ENCODE data around the gene NYAP2.

Gene NYAP2

DNA sequence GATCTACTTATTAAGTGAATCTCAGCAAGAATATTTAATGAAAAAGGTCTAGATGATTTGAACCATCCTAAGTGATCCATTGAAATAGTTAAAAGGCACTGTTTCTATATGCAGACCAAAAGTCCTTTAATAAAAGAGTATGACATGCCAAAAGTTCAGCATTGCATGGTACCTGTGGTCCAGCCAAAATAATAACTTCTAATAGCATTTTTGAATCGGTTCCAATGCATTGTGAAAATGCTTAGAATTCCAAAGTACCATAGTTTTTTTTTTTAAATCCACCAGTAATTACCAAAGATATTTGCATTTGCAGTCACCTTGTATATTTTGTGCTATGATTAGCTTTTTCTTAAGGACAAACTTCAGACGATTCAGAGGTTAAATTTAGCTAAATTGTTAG is 79.9 kb downstream of the NYAP2 start:
- no peak overlapping the region for H3K4me3 Mint-ChIP-seq
- no peaks in the 10 kb centered on the region for H3K9me3 Mint-ChIP-seq
- no peak overlapping the region for H3K27ac Mint-ChIP-seq
- no peaks in the 10 kb centered on the region for H3K27me3 Mint-ChIP-seq
- H3K4me1 Mint-ChIP-seq (ENCODE audit: low read depth) = no peaks in the 10 kb centered on the region
- H3K36me3 Mint-ChIP-seq (ENCODE audit: low read depth) = no peaks in the 10 kb centered on the region
- intact Hi-C loops (cut with micrococcal nuclease) = no loop called here

- intact Hi-C loops (cut with micrococcal nuclease) = no loop called here
- Mint-ChIP-seq H3K9me3 (no peaks in the 10 kb centered on the region), H3K4me1 (ENCODE audit: low read depth) (no peaks in the 10 kb centered on the region), H3K36me3 (ENCODE audit: low read depth) (no peaks in the 10 kb centered on the region), H3K27ac (no peak overlapping the region), H3K27me3 (no peaks in the 10 kb centered on the region), H3K4me3 (no peak overlapping the region)
These were observed 85.2 kb downstream of the NYAP2 start for GRCh38 chr2:225484751-225485150.

GRCh38 chr2:225486236-225486635 is 86.7 kb downstream of the NYAP2 start:
- Mint-ChIP-seq H3K4me1 (ENCODE audit: low read depth) (no peaks in the 10 kb centered on the region), H3K27ac (no peak overlapping the region), H3K9me3 (no peaks in the 10 kb centered on the region), H3K27me3 (no peaks in the 10 kb centered on the region), H3K36me3 (ENCODE audit: low read depth) (no peaks in the 10 kb centered on the region), H3K4me3 (no peak overlapping the region)
- intact Hi-C loops (cut with micrococcal nuclease) = no loop called here

DNA sequence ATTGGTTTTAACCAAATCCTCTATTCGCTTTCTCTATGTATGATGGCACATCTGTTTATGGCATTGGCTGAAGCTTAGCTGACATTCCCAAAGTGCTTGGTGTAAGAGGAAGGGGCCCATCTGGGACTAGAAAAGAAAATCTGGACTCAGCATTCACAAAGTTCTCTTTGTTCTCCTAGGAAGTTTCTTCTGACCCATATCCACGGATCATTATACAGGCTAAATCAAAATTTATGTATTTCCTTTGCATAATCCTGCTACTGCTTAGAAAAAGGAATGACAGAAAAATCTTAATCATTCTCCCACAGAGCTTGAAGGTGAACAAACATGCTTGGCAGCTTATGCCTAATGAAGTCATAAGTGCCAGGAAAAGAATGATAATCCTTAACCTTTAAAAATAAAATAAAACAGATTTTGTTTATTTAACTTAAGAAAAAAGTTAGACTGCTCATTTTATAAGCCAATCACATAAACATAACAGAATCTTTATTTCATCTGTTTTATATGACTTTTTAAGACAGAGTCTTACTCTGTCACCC is 88.4 kb downstream of the NYAP2 start:
- H3K36me3 Mint-ChIP-seq (ENCODE audit: low read depth) = no peaks in the 10 kb centered on the region
- no peaks in the 10 kb centered on the region for H3K4me1 Mint-ChIP-seq (ENCODE audit: low read depth)
- no peaks in the 10 kb centered on the region for H3K9me3 Mint-ChIP-seq
- H3K27me3 Mint-ChIP-seq = no peaks in the 10 kb centered on the region
- no peak overlapping the region for H3K27ac Mint-ChIP-seq
- intact Hi-C loops (cut with micrococcal nuclease) = no loop called here
- H3K4me3 Mint-ChIP-seq = no peak overlapping the region

DNA sequence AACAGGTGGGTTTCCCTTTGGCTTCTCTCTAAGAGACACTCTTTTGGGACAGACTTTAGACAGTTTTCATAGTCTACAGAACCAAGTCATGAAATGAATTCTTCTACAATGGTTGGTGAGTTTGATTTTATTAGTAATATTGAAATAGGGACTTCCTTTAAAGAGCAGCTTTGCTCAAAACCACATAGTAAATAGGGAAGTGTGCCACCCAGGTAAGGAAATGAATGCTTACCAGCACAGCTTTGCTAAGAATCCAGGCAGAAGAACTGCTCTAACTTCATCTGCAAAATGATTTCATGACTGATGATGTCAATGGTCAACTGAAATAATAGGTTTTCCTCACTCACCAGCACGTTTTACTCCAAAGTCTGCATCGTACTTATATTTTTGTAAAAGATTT is 89.2 kb downstream of the NYAP2 start:
- Mint-ChIP-seq H3K4me1 (ENCODE audit: low read depth) (no peaks in the 10 kb centered on the region), H3K9me3 (no peaks in the 10 kb centered on the region), H3K36me3 (ENCODE audit: low read depth) (no peaks in the 10 kb centered on the region), H3K4me3 (no peak overlapping the region), H3K27ac (no peak overlapping the region), H3K27me3 (no peaks in the 10 kb centered on the region)
- intact Hi-C loops (cut with micrococcal nuclease) = no loop called here

DNA sequence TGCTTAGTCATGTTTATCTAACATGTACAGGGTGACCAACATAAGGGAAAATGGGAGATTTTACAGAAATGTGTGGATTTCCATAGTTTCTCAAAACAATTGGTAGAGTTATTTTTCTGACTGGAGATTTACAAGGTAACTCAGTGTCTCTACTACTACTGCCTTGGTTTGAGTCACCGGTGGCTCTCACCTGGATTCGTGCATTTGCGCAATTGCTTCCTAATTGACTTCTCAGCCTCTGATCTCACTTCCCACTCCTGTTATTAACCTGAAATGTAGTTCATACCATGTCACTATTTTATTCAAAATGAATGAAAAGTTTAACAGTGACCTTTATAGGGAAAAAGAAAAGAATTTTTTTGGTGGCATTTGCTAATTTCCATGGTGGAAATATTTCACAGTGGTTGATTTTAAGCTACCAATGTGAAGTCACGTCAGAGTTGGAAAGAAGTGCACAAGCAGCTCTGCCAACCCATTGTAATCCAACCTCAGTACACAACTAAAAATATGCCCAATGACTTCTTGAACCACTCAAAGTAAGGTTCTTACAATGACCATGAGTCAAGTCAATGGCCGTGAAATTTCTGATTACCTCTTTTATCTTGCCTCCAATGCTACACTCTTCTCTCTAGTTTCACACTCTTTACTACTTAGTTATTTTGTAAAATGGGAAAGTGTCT is 94.0 kb downstream of the NYAP2 start:
- intact Hi-C loops (cut with micrococcal nuclease) = no loop called here
- Mint-ChIP-seq H3K27ac (no peak overlapping the region), H3K27me3 (no peaks in the 10 kb centered on the region), H3K9me3 (no peaks in the 10 kb centered on the region), H3K4me3 (no peak overlapping the region), H3K4me1 (ENCODE audit: low read depth) (no peaks in the 10 kb centered on the region), H3K36me3 (ENCODE audit: low read depth) (no peaks in the 10 kb centered on the region)

GRCh38 chr2:225494100-225494459 is 94.6 kb downstream of the NYAP2 start:
- Mint-ChIP-seq H3K27ac (no peak overlapping the region), H3K27me3 (no peaks in the 10 kb centered on the region), H3K4me3 (no peak overlapping the region), H3K36me3 (ENCODE audit: low read depth) (no peaks in the 10 kb centered on the region), H3K9me3 (no peaks in the 10 kb centered on the region), H3K4me1 (ENCODE audit: low read depth) (no peaks in the 10 kb centered on the region)
- intact Hi-C loops (cut with micrococcal nuclease) = no loop called here

DNA sequence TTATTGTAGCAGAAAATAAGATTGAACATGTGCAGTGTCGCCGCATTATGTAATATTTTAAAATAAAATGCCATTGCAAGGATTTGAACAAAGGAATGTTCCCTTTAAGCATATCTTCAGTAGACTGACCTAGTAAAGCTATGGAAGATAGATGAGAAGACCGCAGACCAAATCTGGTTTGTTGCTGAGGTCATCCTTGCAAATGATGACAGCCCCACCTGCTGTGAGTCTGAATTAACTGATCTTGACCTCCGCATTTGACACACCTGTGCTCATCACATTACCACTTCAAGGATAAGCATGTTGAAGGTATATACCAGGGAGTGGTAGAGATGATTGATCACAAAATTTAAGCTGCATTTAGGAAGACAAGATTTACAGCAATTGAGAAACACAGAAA is 96.2 kb downstream of the NYAP2 start:
- intact Hi-C loops (cut with micrococcal nuclease) = no loop called here
- Mint-ChIP-seq H3K4me3 (no peak overlapping the region), H3K4me1 (ENCODE audit: low read depth) (no peaks in the 10 kb centered on the region), H3K9me3 (no peaks in the 10 kb centered on the region), H3K27ac (no peak overlapping the region), H3K27me3 (no peaks in the 10 kb centered on the region), H3K36me3 (ENCODE audit: low read depth) (no peaks in the 10 kb centered on the region)

DNA sequence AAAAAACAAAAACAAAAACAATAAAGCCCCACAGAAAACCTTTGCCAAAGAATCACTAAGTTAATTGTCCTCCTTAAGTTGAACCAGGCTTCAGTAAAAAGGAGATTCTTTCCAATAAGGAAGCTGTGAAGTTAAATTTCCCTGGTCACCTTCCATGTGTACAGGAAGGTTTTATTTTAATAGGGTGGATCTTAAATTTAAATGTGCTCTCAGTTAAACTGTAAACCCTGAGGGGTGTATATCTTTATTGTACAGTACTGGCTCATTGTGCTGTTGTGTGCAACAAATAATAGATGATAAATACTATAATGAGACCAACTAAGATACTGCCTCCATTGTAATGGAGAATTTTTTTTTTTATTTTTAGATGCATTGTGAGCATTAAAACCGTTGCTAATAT is 97.1 kb downstream of the NYAP2 start:
- Mint-ChIP-seq H3K36me3 (ENCODE audit: low read depth) (no peaks in the 10 kb centered on the region), H3K9me3 (no peaks in the 10 kb centered on the region), H3K4me3 (no peak overlapping the region), H3K27ac (no peak overlapping the region), H3K27me3 (no peaks in the 10 kb centered on the region), H3K4me1 (ENCODE audit: low read depth) (no peaks in the 10 kb centered on the region)
- intact Hi-C loops (cut with micrococcal nuclease) = no loop called here

GRCh38 chr2:225497166-225497565 is 97.7 kb downstream of the NYAP2 start:
- Mint-ChIP-seq H3K4me1 (ENCODE audit: low read depth) (no peaks in the 10 kb centered on the region), H3K27me3 (no peaks in the 10 kb centered on the region), H3K4me3 (no peak overlapping the region), H3K36me3 (ENCODE audit: low read depth) (no peaks in the 10 kb centered on the region), H3K27ac (no peak overlapping the region), H3K9me3 (no peaks in the 10 kb centered on the region)
- intact Hi-C loops (cut with micrococcal nuclease) = no loop called here

DNA sequence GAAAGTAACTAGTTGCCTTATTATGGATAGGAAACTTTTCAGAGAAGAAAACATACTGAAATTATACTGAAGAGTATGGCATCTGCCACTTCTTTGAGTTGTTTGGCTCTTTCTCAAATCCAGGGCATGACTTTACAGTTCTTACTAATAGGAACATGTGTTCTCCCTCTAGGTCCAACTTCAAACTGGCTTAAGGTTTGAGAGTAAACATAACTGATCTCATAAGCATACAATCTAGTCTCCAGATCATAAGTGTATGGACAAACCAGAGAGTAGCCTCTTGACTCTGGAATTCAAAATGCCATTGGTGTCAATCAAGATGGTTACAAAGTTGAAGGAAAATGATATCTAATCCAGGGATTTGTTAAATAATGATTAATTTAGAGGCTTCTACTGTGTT is 101.5 kb downstream of the NYAP2 start:
- Mint-ChIP-seq H3K4me3 (no peak overlapping the region), H3K36me3 (ENCODE audit: low read depth) (no peaks in the 10 kb centered on the region)

GRCh38 chr2:225502971-225503370 is 103.5 kb downstream of the NYAP2 start:
- intact Hi-C loops (cut with micrococcal nuclease) = no loop called here
- H3K4me3 Mint-ChIP-seq = no peak overlapping the region

More for the DNA sequence above, 101.5 kb downstream of the NYAP2 start:
- no peaks in the 10 kb centered on the region for H3K27me3 Mint-ChIP-seq
- H3K9me3 Mint-ChIP-seq = no peaks in the 10 kb centered on the region
- intact Hi-C loops (cut with micrococcal nuclease) = no loop called here
- no peak overlapping the region for H3K27ac Mint-ChIP-seq
- H3K4me1 Mint-ChIP-seq (ENCODE audit: low read depth) = no peaks in the 10 kb centered on the region

GRCh38 chr2:225510796-225511195 is 111.3 kb downstream of the NYAP2 start:
- Mint-ChIP-seq H3K4me3 (no peak overlapping the region), H3K36me3 (ENCODE audit: low read depth) (no peaks in the 10 kb centered on the region), H3K27ac (no peak overlapping the region), H3K4me1 (ENCODE audit: low read depth) (no peaks in the 10 kb centered on the region), H3K27me3 (no peaks in the 10 kb centered on the region), H3K9me3 (no peaks in the 10 kb centered on the region)
- intact Hi-C loops (cut with micrococcal nuclease) = no loop called here

More at GRCh38 chr2:225502971-225503370, 103.5 kb downstream of the NYAP2 start:
- Mint-ChIP-seq H3K27ac (no peak overlapping the region), H3K36me3 (ENCODE audit: low read depth) (no peaks in the 10 kb centered on the region), H3K4me1 (ENCODE audit: low read depth) (no peaks in the 10 kb centered on the region), H3K27me3 (no peaks in the 10 kb centered on the region), H3K9me3 (no peaks in the 10 kb centered on the region)

DNA sequence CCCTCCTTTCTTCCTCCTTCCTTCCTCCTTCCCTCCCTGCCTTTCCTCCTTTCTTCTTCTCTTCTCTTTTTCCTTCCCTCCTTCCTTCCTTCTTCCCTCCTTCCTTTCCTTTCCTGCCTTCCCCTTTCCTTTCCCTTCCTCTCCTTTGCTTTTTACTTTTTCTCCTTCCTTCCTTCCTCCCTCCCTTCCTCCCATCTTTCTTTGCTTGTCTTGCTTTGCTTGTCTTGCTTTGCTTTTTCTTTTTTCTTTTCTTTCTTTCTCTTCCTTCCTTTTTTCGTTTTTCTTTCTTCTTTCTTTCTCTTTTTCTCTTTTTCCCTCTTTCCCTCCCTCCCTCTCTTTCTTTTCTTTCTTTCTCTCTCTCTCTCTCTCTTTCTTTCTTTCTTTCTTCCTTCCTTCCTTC is 113.0 kb downstream of the NYAP2 start:
- Mint-ChIP-seq H3K36me3 (ENCODE audit: low read depth) (no peaks in the 10 kb centered on the region), H3K4me3 (no peak overlapping the region), H3K27me3 (no peaks in the 10 kb centered on the region), H3K9me3 (no peaks in the 10 kb centered on the region), H3K4me1 (ENCODE audit: low read depth) (no peaks in the 10 kb centered on the region), H3K27ac (no peak overlapping the region)
- intact Hi-C loops (cut with micrococcal nuclease) = no loop called here

- no peaks in the 10 kb centered on the region for H3K36me3 Mint-ChIP-seq (ENCODE audit: low read depth)
- H3K27me3 Mint-ChIP-seq = no peaks in the 10 kb centered on the region
- no peaks in the 10 kb centered on the region for H3K4me1 Mint-ChIP-seq (ENCODE audit: low read depth)
- H3K9me3 Mint-ChIP-seq = no peaks in the 10 kb centered on the region
- intact Hi-C loops (cut with micrococcal nuclease) = no loop called here
- H3K4me3 Mint-ChIP-seq = no peak overlapping the region
- no peak overlapping the region for H3K27ac Mint-ChIP-seq
These were observed 113.5 kb downstream of the NYAP2 start for GRCh38 chr2:225512876-225513540.

Measured in dendritic cell treated with granulocyte-macrophage colony-stimulating factor and Interleukin-4, amounts not matched to agents 40 ng/mL and 50 ng/mL, for 4 days (primary cell).